C1 segment of cervical spinal cord (tissue), 14 donors: ENCODE measurements around the gene COL4A3.
"Not testable (repeated sequence)": the region's sequence is repeated elsewhere in the genome, so short reads cannot be mapped to it uniquely, and the experiment has no call there.

Experiments used
- DNase-seq, 14 donors: peaks; one replicate each; lab custom pipeline; 2025; lab: John Stamatoyannopoulos, UW

COL4A3 gene

GRCh38 chr2:227206406-227206805 is 42.0 kb downstream of the COL4A3 start:
- DNase-seq: no peak

GRCh38 chr2:227207573-227207972 is 43.1 kb downstream of the COL4A3 start:
- no peak for DNase-seq

DNA sequence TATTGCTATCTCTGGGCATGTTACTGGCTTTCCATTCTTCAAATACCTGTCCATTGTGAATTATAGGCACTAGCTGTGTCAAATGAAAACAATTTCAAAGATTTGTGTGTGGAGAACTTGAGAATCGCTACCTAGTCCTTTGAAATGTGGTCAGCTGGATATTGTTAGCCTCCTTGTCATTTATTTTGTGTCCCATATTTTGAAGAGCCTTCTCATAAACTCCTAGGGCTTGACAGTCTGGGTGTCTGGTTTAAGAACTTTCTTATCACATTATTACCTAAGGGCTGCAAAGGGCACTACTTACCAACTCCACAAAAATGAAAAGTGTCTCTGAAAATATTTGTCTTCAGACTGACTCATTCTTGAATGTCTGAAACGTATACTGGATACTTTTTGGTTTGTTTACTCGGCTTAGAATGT is 50.2 kb downstream of the COL4A3 start:
- no peak for DNase-seq

GRCh38 chr2:227219312-227220105 is 55.1 kb downstream of the COL4A3 start:
- no peak for DNase-seq

DNA sequence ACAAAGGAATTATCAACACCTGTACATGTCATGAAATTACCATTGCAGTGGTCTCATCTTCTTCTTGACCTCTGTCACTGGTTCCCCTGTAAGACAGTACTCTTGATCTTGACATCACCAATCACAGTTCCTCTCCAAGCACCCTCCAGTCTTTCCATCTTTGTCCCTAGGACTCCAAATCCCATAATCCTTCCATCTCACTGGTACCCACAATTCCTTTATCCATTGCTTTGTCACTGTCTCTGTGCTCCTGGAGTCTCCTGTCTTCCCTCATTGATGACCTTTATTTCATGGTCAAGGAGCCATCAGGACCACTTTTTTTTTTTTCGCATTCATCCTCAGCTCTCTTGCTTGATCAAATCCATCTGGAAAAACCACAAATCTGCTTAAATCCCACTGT is 56.7 kb downstream of the COL4A3 start:
- DNase-seq: no peak

GRCh38 chr2:227222292-227222691 is 57.9 kb downstream of the COL4A3 start:
- DNase-seq: no peak

DNA sequence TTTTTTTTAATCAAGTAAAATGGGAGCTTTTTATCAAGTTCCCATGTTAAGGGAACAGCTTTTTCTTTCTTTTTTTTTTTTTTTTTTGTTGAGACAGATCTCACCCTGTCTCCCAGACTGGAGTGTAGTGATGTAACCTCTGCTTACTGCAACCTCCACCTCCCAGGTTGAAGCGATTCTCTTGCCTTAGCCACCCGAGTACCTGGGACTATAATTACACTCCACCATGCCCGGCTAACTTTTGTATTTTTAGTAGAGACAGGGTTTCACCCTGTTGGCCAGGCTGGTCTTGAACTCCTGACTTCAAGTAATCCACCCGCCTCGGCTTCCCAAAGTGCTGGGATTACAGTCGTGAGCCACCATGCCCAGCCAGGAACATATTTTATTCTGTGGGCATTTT is 61.2 kb downstream of the COL4A3 start:
- not testable (repeated sequence) for DNase-seq

DNA sequence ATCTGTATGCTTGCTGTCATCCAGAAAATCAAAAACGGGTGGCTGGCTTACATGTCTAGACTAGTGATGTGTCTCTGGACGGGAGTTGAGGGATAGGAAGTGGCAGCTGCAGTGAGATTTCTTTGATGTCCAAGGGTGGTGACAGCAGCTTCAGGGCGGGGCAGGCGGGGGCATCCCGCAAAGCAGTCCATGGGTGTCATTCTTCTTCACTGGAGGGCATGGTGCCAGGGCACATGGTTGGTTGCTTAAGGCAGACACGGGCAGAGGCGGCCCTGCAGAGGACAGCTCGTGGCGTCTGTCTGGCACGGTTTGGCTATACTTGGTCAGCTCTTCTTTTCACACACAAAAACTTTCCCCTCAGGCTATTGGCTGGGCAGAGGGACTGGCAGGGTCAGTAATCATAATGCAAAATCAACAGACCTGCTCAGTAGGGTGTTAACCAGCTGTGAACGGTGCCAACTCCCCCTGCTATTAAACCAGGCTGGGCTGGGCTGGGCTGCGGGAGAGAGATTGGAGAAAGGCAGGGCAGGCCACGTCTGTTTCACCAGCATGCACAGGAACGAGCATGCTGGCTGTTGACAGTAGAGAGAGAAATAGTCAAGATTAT is 63.7 kb downstream of the COL4A3 start:
- peak in 6 of 14 donors; percentile 8 to 51 (median 30) for DNase-seq

DNA sequence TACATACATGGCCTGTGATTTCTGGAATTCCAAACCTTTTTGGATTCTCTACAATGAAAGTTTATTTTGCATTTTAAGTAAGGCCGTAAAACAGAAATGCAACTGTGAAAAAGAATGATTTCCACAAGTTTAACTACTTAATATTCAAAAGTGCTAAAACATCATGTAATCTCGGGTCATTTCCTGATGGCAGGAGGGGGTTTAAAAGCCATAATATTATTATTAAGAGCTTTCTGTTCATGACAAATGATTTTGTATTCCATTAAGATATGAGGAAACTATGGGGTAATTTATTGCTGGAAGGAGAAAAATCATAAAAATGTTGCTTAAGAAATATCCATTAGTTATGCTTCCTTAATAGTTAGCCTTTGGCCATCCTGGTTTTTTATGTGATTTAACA is 65.7 kb downstream of the COL4A3 start:
- DNase-seq: no peak

- no peak for DNase-seq
These were observed 70.0 kb downstream of the COL4A3 start for GRCh38 chr2:227234429-227234828.

GRCh38 chr2:227237786-227238185 is 73.4 kb downstream of the COL4A3 start:
- no peak for DNase-seq

DNA sequence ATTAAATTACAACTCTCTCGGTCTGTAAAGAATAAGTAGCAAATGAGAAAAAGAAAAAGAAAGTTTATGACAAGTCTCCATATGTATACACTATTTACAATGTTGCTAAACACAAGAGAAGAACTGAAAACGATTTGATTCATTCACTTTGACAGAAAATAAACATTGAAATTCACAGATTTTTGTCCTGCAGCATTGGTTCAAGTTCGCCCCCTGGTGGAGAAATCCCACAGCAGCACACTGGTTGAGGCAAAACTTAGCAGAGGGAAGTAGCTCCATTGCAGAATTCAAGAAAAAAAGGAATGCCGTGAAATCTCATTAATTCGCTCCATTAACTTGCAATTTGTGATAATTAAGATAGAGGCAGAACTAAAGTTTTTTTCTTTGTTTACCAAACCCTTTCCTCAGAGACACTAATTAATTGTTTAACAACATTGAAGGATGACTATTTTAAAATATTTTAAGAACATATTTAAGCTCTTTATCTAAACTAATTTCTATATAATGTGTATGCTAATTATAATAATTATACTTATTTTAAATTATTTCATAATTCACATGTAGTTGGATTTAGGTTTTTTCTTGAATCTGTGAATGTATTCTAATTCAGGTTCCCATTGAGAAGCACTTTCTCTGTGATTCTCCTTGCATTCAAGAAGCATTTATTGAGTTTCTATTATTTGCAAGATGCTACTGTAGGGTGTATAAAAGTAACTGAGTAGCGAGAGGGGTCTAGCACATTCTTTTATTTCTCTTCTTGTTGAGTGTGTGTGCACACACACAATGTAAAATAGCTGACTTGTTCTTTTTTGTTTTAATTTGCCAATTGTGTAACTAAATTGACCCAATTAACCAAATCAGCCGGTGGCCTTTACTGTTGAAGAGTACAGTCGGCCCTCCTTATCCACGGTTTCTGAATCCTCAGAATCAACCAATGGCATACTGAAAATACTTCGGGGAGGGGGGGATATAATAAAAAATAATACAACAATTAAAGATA is 74.1 kb downstream of the COL4A3 start:
- DNase-seq: peak in 11 of 14 donors; percentile 2 to 54 (median 22)

DNA sequence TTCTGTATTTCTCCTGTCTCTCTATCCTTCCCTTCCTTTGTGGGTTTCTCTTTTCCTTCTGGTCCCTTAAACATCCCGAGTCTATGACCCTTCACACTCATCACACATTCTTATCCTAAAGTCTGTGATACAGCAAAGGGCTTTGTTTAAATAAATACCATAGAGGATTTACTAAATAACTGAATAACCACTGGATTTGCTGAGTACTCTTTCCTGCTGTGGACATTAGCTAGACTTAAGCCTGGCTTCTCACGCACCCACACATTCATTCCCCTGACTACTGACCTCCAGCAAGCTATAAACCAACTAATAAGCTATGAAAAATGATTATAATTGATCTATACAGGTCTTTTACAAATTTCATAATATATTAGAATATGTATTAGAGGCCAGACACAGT is 76.6 kb downstream of the COL4A3 start:
- no peak for DNase-seq

DNA sequence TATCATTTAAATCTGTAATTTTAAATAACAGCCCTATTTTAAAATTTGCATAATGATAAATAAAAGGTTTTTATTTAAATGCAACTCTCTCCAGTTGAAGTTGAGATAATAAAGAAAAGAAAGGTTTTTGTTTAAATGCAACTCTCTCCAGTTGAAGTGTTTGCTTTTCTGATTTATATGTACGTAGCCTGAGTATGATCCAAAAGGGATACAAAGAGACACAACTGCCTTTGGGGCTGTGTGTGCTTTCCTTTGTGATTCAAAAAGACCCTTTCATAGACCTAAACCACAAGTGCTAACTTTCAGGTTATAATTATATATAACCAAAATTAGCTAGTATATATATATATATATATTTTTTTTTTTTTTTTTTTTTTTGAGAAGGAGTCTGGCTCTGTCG is 84.5 kb downstream of the COL4A3 start:
- DNase-seq: no peak

DNA sequence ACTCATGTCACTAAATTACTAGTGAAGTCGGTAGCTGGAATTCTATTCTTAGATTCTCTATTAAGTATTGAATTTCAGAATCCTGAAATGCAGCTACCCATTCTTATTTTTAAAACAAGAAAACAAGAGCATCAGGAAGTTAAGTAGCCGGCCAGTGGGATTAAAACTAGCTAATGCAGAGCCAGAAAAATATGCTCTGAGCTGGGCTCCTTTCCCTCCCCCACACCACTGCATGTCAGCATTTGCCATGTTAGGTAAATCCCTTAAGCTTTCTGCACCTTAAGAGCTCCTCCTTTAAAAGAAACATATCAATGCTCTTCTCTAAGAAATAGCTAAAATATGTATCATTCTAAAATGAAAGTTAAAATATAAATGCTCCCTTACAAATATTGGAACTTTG is 88.4 kb downstream of the COL4A3 start:
- no peak for DNase-seq

- no peak for DNase-seq
These were observed 92.2 kb downstream of the COL4A3 start for GRCh38 chr2:227256605-227257004.

GRCh38 chr2:227257820-227258219 is 93.4 kb downstream of the COL4A3 start:
- no peak for DNase-seq

GRCh38 chr2:227260041-227260440 is 95.6 kb downstream of the COL4A3 start:
- DNase-seq: no peak

GRCh38 chr2:227267410-227268115 is 103.1 kb downstream of the COL4A3 start:
- DNase-seq: peak in 5 of 14 donors; percentile 2 to 29 (median 9)

GRCh38 chr2:227280895-227281294 is 116.5 kb downstream of the COL4A3 start:
- no peak for DNase-seq

DNA sequence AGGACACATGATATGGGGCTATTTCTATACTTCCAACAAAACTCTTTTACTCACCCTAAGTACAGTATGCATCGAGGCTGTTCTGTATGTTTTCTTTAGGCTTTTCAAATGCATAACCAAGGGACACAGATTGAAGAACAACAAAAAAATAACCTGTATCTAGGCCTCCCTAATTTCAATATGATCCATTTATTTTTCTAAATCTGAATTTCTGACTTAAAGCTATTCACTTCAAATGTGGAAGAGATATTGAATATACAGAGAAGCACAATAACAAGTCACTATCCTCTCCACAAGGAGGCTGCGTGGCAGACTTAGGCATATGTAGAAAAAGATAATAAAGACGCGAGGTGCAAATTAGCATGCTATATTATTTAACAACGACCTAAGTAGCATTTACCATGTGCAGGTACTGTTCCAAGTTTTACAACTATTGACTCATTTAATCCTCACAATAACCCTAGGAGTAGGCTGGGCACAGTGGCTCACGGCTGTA is 121.4 kb downstream of the COL4A3 start:
- DNase-seq: no peak
